ENCODE measurements around the gene CNTD1. TPM values are rescaled to one million over a fixed set of nuclear protein-coding genes. Genes with fewer than 3 reads are reported as not detected.
A peak's percentile ranks its signal among the peaks of the same experiment; 100 is the strongest.

Gene CNTD1
- total and polyA plus RNA-seq, 5 donors: 0.20 to 0.59 (median 0.53) TPM; not detected in 2

GRCh38 chr17:42835732-42836131, 37.1 kb downstream of the CNTD1 start:
- DNase-seq (no peak), ATAC-seq (no peak)
- H3K4me1 ChIP-seq (ENCODE audit: control insufficient read depth, insufficient read depth, low read length): no peaks in the 10 kb centered on the region
- intact Hi-C loops (cut with DNase I): no loop called here
- no peak overlapping the region for H3K4me3 ChIP-seq (ENCODE audit: low read length)
- no peak overlapping the region for H3K27ac ChIP-seq (ENCODE audit: low read length)
- no peaks in the 10 kb centered on the region for H3K9me3 ChIP-seq (ENCODE audit: control insufficient read depth, low read length)
- no peaks in the 10 kb centered on the region for H3K27me3 ChIP-seq (ENCODE audit: control insufficient read depth, insufficient read depth)
- WGBS: 98% methylated on average over 6 of the region's 6 CpGs

DNA sequence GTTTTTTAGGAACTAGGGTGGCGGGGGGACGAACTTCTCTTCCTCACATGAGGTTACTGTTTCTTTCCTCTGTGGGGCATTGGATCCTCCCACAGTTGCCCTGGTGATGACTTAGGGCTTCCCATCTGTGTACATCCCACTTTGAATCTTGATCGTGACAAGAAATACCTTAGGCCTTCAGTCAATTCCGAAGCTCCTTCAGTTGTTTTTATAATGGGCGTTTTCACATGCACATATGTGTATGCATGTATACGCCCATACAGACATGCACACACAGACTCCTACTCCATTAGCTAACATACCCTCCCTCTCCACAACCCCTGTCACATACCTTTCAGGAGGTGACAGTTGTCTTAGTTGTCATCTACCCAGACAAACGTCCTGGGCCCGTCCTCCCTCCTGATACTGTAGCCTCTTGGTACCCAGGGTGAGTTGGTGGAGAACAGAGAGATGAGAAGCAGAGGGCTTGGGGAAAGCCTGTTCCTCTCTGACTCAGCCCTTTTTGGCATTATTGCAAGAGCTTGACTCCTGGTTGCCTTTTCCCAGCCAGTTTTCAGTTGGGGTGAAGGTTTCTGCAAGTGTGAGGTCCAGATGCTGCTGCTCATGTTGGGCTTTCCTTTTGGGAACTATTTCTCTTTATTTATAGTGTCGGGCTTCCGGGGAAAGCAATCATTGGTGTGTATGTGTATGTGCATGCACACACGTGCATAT, 43.5 kb downstream of the CNTD1 start:
- DNase-seq: no peak
- intact Hi-C loops (cut with DNase I): loop anchor here in 3 of 4 donors (2.0 to 5.0 kb wide), 2 partner anchors 95 kb away; no protein-coding TSS in a partner anchor
- Histone ChIP-seq H3K27ac (ENCODE audit: low read length) (no peak overlapping the region), H3K4me3 (ENCODE audit: low read length) (no peak overlapping the region), H3K27me3 (ENCODE audit: control insufficient read depth, insufficient read depth) (no peaks in the 10 kb centered on the region), H3K4me1 (ENCODE audit: control insufficient read depth, insufficient read depth, low read length) (no peaks in the 10 kb centered on the region), H3K9me3 (ENCODE audit: control insufficient read depth, low read length) (no peaks in the 10 kb centered on the region)
- WGBS: 74% methylated on average over 11 of the region's 11 CpGs
- ATAC-seq: no peak

DNA sequence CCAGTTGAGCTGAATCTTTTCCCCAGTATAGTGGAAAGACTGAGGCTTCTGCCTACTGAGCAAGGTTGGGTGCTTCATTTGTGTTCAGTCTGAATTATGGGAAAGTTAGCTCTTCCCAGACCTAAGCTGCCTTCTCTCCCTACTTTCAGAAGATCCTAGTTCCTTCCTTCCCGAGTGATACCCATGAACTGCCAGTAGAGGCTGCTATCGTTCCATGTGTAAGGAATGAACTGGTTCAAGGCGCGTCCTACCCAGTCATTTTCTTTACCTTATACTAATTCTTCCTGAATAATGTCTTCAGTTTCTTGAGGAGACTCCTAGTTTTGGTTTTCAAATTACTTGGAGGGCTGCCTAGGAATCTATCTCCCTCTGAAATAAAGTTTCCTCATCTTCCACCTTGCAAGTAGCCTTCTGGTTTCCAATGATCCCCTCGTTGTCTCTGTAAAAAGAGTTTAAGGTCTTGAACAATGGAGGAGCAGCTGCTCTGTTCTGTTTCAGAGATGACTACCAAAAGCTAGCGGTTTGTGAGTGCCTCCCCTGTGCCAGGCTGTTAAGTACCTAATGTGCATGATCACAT, 44.8 kb downstream of the CNTD1 start:
- H3K27ac ChIP-seq (ENCODE audit: low read length): no peak overlapping the region
- no peak overlapping the region for H3K4me3 ChIP-seq (ENCODE audit: low read length)
- H3K27me3 ChIP-seq (ENCODE audit: control insufficient read depth, insufficient read depth): no peaks in the 10 kb centered on the region
- DNase-seq: no peak
- 30% methylated on average over 6 of the region's 6 CpGs for WGBS
- peak; percentile 51 to 60 for ATAC-seq
- no peaks in the 10 kb centered on the region for H3K4me1 ChIP-seq (ENCODE audit: control insufficient read depth, insufficient read depth, low read length)
- no peaks in the 10 kb centered on the region for H3K9me3 ChIP-seq (ENCODE audit: control insufficient read depth, low read length)
- intact Hi-C loops (cut with DNase I): loop anchor here in 3 of 4 donors (2.0 to 5.0 kb wide), 2 partner anchors 93 to 94 kb away; no protein-coding TSS in a partner anchor

DNA sequence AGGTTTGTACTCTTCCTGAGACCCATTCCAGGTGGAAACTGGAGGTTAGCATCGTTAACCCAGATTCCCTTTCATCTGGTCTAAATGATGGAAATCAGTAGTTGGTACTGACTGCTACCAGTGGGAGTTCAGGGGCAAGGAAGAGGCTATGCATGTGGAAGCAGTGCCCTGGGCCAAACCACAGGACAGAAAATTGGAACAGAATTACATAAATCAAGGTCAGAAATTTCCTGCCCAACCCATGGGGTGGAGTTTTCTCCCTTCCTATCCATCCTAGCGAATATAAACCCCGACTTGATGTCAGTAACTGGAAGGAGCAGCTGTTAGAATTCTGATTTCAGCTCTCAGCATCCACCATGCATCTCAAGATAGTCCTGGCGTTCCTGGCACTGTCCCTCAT, 45.6 kb downstream of the CNTD1 start, which contains the start of gene AOC2:
AOC2 (plus strand) TSS at position 310 of the 400 bp plus-strand sequence; CDS start at position 357, 47 bp downstream.
- Histone ChIP-seq H3K4me3 (ENCODE audit: low read length) (no peak within 1 kb of the TSS), H3K9me3 (ENCODE audit: control insufficient read depth, low read length) (no peaks in the 10 kb centered on the region), H3K4me1 (ENCODE audit: control insufficient read depth, insufficient read depth, low read length) (no peaks in the 10 kb centered on the region), H3K27me3 (ENCODE audit: control insufficient read depth, insufficient read depth) (no peaks in the 10 kb centered on the region), H3K27ac (ENCODE audit: low read length) (no peak within 1 kb of the TSS)
- ATAC-seq (no peak), DNase-seq (no peak)
- WGBS: 68% methylated on average over 4 of the region's 4 CpGs
- intact Hi-C loops (cut with DNase I): loop anchor here in 2 of 4 donors (2.0 to 5.0 kb wide), 2 partner anchors 85 to 93 kb away; no protein-coding TSS in a partner anchor

DNA sequence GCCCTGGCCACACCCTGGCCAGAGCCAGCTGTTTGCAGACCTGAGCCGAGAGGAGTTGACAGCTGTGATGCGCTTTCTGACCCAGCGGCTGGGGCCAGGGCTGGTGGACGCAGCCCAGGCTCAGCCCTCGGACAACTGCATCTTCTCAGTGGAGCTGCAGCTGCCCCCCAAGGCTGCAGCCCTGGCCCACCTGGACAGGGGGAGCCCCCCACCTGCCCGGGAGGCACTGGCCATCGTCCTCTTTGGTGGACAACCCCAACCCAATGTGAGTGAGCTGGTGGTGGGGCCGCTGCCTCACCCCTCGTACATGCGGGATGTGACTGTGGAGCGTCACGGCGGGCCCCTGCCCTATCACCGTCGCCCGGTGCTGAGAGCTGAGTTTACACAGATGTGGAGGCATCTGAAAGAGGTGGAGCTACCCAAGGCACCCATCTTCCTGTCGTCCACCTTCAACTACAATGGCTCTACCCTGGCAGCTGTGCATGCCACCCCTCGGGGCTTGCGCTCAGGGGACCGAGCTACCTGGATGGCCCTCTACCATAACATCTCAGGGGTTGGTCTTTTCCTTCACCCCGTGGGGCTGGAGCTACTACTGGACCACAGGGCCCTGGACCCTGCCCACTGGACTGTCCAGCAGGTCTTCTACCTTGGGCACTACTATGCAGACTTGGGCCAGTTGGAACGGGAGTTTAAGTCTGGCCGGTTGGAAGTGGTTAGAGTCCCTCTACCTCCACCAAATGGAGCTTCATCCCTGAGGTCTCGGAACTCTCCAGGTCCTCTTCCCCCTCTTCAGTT, 46.3 kb downstream of the CNTD1 start:
- no peaks in the 10 kb centered on the region for H3K9me3 ChIP-seq (ENCODE audit: control insufficient read depth, low read length)
- intact Hi-C loops (cut with DNase I): loop anchor here in 2 of 4 donors (2.0 to 5.0 kb wide), 2 partner anchors 84 to 92 kb away; no protein-coding TSS in a partner anchor
- no peak for DNase-seq
- 87% methylated on average over 24 of the region's 24 CpGs for WGBS
- H3K27me3 ChIP-seq (ENCODE audit: control insufficient read depth, insufficient read depth): no peaks in the 10 kb centered on the region
- H3K27ac ChIP-seq (ENCODE audit: low read length): no peak overlapping the region
- ATAC-seq: peak in 1 of 2 donors; percentile 11
- H3K4me3 ChIP-seq (ENCODE audit: low read length): no peak overlapping the region
- no peaks in the 10 kb centered on the region for H3K4me1 ChIP-seq (ENCODE audit: control insufficient read depth, insufficient read depth, low read length)

- no peaks in the 10 kb centered on the region for H3K27me3 ChIP-seq (ENCODE audit: control insufficient read depth, insufficient read depth)
- ATAC-seq (no peak), DNase-seq (no peak)
- WGBS: 90% methylated on average over 12 of the region's 12 CpGs
- H3K4me1 ChIP-seq (ENCODE audit: control insufficient read depth, insufficient read depth, low read length): peaks cover 2% of the 10 kb centered on the region
- H3K4me3 ChIP-seq (ENCODE audit: low read length): no peak overlapping the region
- H3K27ac ChIP-seq (ENCODE audit: low read length): no peak overlapping the region
- no peaks in the 10 kb centered on the region for H3K9me3 ChIP-seq (ENCODE audit: control insufficient read depth, low read length)
- intact Hi-C loops (cut with DNase I): loop anchor here in 1 of 4 donors (2.0 kb wide), 1 partner anchor 83 kb away; no protein-coding TSS in a partner anchor
These were observed 46.9 kb downstream of the CNTD1 start for GRCh38 chr17:42845556-42845917.

GRCh38 chr17:42845918-42846593, 47.4 kb downstream of the CNTD1 start:
- intact Hi-C loops (cut with DNase I): loop anchor here in 1 of 4 donors (2.0 kb wide), 1 partner anchor 83 kb away; no protein-coding TSS in a partner anchor
- no peaks in the 10 kb centered on the region for H3K27me3 ChIP-seq (ENCODE audit: control insufficient read depth, insufficient read depth)
- ATAC-seq (peak; percentile 7 to 14), DNase-seq (no peak)
- H3K27ac ChIP-seq (ENCODE audit: low read length): peak overlapping the region; percentile 48
- H3K9me3 ChIP-seq (ENCODE audit: control insufficient read depth, low read length): no peaks in the 10 kb centered on the region
- peaks cover 2% of the 10 kb centered on the region for H3K4me1 ChIP-seq (ENCODE audit: control insufficient read depth, insufficient read depth, low read length)
- H3K4me3 ChIP-seq (ENCODE audit: low read length): no peak overlapping the region
- 72% methylated on average over 7 of the region's 7 CpGs for WGBS

DNA sequence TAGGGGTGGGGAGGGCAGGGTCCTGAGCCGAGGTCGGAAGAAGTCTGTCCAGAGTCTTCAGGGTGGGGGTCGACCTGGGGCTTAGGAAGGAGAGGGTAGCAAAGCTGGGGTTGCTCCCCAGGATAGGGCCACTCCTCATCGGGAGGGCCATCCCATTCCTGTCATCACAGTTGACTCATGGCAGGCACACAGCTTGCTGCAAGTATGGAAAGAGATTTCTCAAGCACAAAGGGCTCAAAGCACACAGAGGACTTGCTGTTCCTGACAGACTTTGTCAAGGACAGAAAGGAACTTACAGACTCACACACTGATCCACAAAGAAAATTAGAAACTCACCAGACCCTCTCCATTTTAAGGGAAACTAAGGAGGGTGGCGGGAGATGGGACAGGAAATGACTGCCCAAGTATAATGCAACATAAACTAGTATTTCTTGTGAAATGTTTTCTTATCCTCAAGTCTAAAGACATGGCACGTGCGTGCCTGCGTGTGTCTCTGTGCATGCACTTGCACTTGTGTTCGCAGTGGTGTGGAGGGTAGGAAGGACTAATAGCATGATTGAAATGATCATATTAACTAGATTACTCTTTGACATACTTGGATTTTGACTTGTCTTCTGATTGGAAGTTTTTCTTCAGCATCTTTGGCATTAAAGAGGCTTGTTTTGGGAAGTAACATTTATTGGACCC, 48.1 kb downstream of the CNTD1 start:
- peak overlapping the region; percentile 48 for H3K27ac ChIP-seq (ENCODE audit: low read length)
- no peaks in the 10 kb centered on the region for H3K27me3 ChIP-seq (ENCODE audit: control insufficient read depth, insufficient read depth)
- H3K4me1 ChIP-seq (ENCODE audit: control insufficient read depth, insufficient read depth, low read length): peaks cover 2% of the 10 kb centered on the region
- intact Hi-C loops (cut with DNase I): no loop called here
- peak in 1 of 3 donors; percentile 62 for DNase-seq
- H3K9me3 ChIP-seq (ENCODE audit: control insufficient read depth, low read length): no peaks in the 10 kb centered on the region
- H3K4me3 ChIP-seq (ENCODE audit: low read length): no peak overlapping the region
- WGBS: 53% methylated on average over 9 of the region's 9 CpGs
- peak; percentile 37 to 60 for ATAC-seq

DNA sequence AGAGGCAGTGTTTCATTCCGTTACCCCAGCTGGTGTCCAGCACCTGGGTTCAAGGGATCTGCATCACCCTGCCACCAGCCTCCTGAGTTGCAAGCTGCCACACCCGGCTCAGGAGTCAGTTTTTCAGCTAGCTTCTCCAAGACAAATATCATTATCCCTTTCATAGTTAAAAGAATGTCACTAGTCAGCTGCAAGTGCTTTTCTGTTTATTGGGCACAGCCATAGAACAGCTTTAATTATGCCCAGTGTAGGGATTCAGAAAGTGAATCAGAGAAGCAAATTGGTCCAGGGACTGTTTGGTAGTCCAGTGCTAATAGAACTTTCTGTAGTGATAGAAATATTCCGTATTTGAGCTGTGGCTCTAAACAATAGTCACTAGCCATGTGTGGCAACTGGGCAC, 49.4 kb downstream of the CNTD1 start:
- ATAC-seq (no peak), DNase-seq (no peak)
- Histone ChIP-seq H3K27ac (ENCODE audit: low read length) (no peak overlapping the region), H3K27me3 (ENCODE audit: control insufficient read depth, insufficient read depth) (no peaks in the 10 kb centered on the region), H3K9me3 (ENCODE audit: control insufficient read depth, low read length) (no peaks in the 10 kb centered on the region), H3K4me3 (ENCODE audit: low read length) (no peak overlapping the region), H3K4me1 (ENCODE audit: control insufficient read depth, insufficient read depth, low read length) (peaks cover 2% of the 10 kb centered on the region)
- intact Hi-C loops (cut with DNase I): no loop called here
- 86% methylated on average over 3 of the region's 3 CpGs for WGBS

DNA sequence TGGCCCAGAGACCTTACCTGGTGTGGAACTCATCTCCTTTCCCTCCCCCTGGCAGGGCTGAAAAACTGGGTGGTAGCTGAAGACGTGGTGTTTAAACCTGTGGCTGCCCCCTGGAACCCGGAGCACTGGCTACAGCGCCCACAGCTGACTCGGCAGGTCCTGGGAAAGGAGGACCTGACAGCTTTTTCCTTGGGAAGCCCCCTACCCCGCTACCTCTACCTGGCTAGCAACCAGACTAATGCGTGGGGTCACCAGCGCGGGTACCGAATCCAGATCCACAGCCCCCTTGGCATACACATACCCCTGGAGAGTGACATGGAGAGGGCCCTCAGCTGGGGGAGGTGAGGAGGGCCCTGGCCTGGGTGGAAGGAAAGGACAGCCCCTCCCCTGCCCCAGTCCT, 50.4 kb downstream of the CNTD1 start:
- no peak for DNase-seq
- no peak overlapping the region for H3K27ac ChIP-seq (ENCODE audit: low read length)
- H3K4me3 ChIP-seq (ENCODE audit: low read length): no peak overlapping the region
- intact Hi-C loops (cut with DNase I): no loop called here
- H3K9me3 ChIP-seq (ENCODE audit: control insufficient read depth, low read length): no peaks in the 10 kb centered on the region
- H3K27me3 ChIP-seq (ENCODE audit: control insufficient read depth, insufficient read depth): no peaks in the 10 kb centered on the region
- no peak for ATAC-seq
- 91% methylated on average over 9 of the region's 9 CpGs for WGBS
- H3K4me1 ChIP-seq (ENCODE audit: control insufficient read depth, insufficient read depth, low read length): peaks cover 2% of the 10 kb centered on the region
